Endodermal cell (in vitro differentiated cells): Measurements from ENCODE around the gene RBFOX1. TPM values are rescaled to one million over a fixed set of nuclear protein-coding genes. Genes with fewer than 3 reads are reported as not detected.

Source experiments
- DNase-seq: peaks from one replicate; pipeline ENCODE4 v3.0.0-alpha.2; 2017
- H3K27ac ChIP-seq: 2 replicates; pipeline ENCODE4 v1.5.1; 2013; ENCODE audit warnings: mild to moderate bottlenecking, low read depth, low read length, moderate library complexity
- H3K27me3 ChIP-seq: 2 replicates; pipeline ENCODE4 v1.6.1; 2013; ENCODE audit warnings: mild to moderate bottlenecking, low read length, moderate library complexity; ENCODE audit not compliant: insufficient read depth, control insufficient read depth, poor library complexity, severe bottlenecking
- H3K36me3 ChIP-seq: 2 replicates; pipeline ENCODE4 v1.7.0; 2013; ENCODE audit warnings: mild to moderate bottlenecking, low read length, moderate library complexity; ENCODE audit not compliant: control insufficient read depth, insufficient read depth
- H3K4me1 ChIP-seq: one replicate; pipeline ENCODE4 v1.7.0; 2013; ENCODE audit warnings: low read length; ENCODE audit not compliant: control insufficient read depth, insufficient read depth
- H3K4me3 ChIP-seq: 2 replicates; pipeline ENCODE4 v1.5.1; 2013; ENCODE audit warnings: mild to moderate bottlenecking, low read length, moderate library complexity
- H3K9ac ChIP-seq: 2 replicates; pipeline ENCODE4 v1.6.1; 2013; ENCODE audit warnings: mild to moderate bottlenecking, low read length, moderate library complexity; ENCODE audit not compliant: poor library complexity, severe bottlenecking; ENCODE audit errors: extremely low read depth
- H3K9me3 ChIP-seq: 2 replicates; pipeline ENCODE4 v1.6.1; 2013; ENCODE audit warnings: mild to moderate bottlenecking, low read length, moderate library complexity; ENCODE audit not compliant: control insufficient read depth
- H3K27ac Mint-ChIP-seq: 2 replicates; pipeline ENCODE4 v1.8.0; 2020; ENCODE audit warnings: mixed read lengths
- H3K27me3 Mint-ChIP-seq: 2 replicates; pipeline ENCODE4 v1.8.0; 2021; ENCODE audit warnings: mild to moderate bottlenecking, mixed read lengths; ENCODE audit not compliant: insufficient read depth
- H3K36me3 Mint-ChIP-seq: 2 replicates; pipeline ENCODE4 v1.8.0; 2020; ENCODE audit warnings: low read depth, mixed read lengths
- H3K4me1 Mint-ChIP-seq: 2 replicates; pipeline ENCODE4 v1.8.0; 2020; ENCODE audit warnings: mixed read lengths
- H3K4me3 Mint-ChIP-seq: 2 replicates; pipeline ENCODE4 v1.8.0; 2020; ENCODE audit warnings: mild to moderate bottlenecking, moderate library complexity, mixed read lengths
- H3K9me3 Mint-ChIP-seq: 2 replicates; pipeline ENCODE4 v1.8.0; 2020; ENCODE audit warnings: mild to moderate bottlenecking, mixed read lengths
- CTCF ChIP-seq: fragments of 200-600 bp; sonication (generic); conservative IDR thresholded peaks from 2 replicates; pipeline ENCODE4 v1.5.0; 2021; ENCODE audit warnings: antibody characterized with exemption, mild to moderate bottlenecking
- WGBS, 2 experiments: methylation state at CpG; one replicate each; pipeline versions ENCODE4 v1.1.5 to v1.1.7; 2013; ENCODE audit warnings: missing lambda C conversion rate in 2 of 2, mixed read lengths in 1 of 2; ENCODE audit not compliant: insufficient coverage in 1 of 2, insufficient read length in 1 of 2; 5-methylcytosine and 5-hydroxymethylcytosine counted together
- total RNA-seq, 2 donors: library from RNA; stranded (reverse); fragmentation: NEBNext Ultra II Directional in 1 of 2; extraction: Animal tissue kit (Norgen Biotek cat#: 25700) in 1 of 2; gene quantifications; 2 replicates in 1 of 2; 3 replicates in 1 of 2; pipeline ENCODE4 v1.2.1, GENCODE V29; 2021

Gene RBFOX1
- total RNA-seq, 2 donors from 2014 or later, result 2.6 to 2.7 TPM

- Histone ChIP-seq H3K4me3 (no peak overlapping the region), H3K27ac (no peak overlapping the region), H3K27me3 (no peaks in the 10 kb centered on the region), H3K9me3 (no peaks in the 10 kb centered on the region), H3K4me1 (no peaks in the 10 kb centered on the region), H3K36me3 (no peaks in the 10 kb centered on the region), H3K9ac (no peak overlapping the region)
- H3K9me3 Mint-ChIP-seq, result no peaks in the 10 kb centered on the region
- no peak overlapping the region for H3K4me3 Mint-ChIP-seq
- 83 to 90% methylated on average over 3 to 7 of the region's 8 CpGs for WGBS, 2 experiments
- no peak for TF ChIP-seq CTCF
- no peak overlapping the region for H3K27ac Mint-ChIP-seq
- H3K36me3 Mint-ChIP-seq, result no peaks in the 10 kb centered on the region
- H3K27me3 Mint-ChIP-seq, result peaks cover 2% of the 10 kb centered on the region
- peaks cover 19% of the 10 kb centered on the region for H3K4me1 Mint-ChIP-seq
- no peak for DNase-seq
These were observed 34.6 kb downstream of the RBFOX1 start for GRCh38 chr16:7366993-7367880.

DNA sequence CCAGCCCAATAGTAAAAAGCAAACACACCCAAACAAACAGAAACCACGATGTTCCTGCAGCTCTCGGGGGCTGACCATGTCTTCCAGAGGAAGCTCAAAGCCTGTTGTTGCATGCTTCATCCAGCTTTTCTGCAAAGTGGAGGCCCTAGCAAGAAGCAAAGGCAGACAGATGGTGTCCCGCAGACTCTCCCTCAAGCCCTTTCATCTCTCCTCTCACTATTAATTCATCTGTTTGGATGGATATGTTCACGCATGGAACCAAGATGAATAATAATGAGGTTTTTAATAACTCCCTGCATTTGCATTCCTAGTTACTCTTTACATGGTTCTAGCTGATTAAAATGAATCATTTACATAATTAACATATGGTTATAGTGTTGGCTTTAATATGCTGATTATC, 36.6 kb downstream of the RBFOX1 start:
- H3K9me3 ChIP-seq, result no peaks in the 10 kb centered on the region
- H3K4me3 Mint-ChIP-seq, result no peak overlapping the region
- H3K36me3 Mint-ChIP-seq, result no peaks in the 10 kb centered on the region
- H3K27ac ChIP-seq, result no peak overlapping the region
- no peak overlapping the region for H3K4me3 ChIP-seq
- H3K9me3 Mint-ChIP-seq, result no peaks in the 10 kb centered on the region
- DNase-seq, result no peak
- H3K4me1 ChIP-seq, result no peaks in the 10 kb centered on the region
- H3K4me1 Mint-ChIP-seq, result peaks cover 15% of the 10 kb centered on the region
- H3K27me3 Mint-ChIP-seq, result peaks cover 3% of the 10 kb centered on the region
- no peaks in the 10 kb centered on the region for H3K27me3 ChIP-seq
- H3K36me3 ChIP-seq, result no peaks in the 10 kb centered on the region
- no peak for TF ChIP-seq CTCF
- WGBS, 2 experiments, result 80 to 82% methylated on average over 1 to 3 of the region's 4 CpGs
- no peak overlapping the region for H3K9ac ChIP-seq
- H3K27ac Mint-ChIP-seq, result no peak overlapping the region

DNA sequence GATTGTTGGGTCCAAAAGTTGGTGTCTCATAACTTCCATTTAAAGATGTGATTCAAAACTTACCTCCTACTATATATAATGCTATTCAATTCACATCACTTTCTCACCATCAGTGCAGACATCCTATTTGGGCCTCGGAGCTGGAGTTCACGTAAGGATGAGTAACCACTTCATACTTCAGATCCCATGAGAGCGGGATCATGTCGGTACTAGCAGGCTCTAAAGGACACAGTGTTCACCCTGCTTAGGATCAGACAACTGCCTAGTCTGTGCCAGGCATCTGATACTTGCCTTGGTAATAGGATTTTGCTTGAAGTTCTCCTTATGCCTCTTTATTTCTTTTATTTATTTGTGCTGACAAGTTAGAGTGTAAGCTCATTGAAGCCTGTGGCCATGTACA, 39.5 kb downstream of the RBFOX1 start:
- peaks cover 20% of the 10 kb centered on the region for H3K4me1 Mint-ChIP-seq
- H3K9me3 ChIP-seq, result no peaks in the 10 kb centered on the region
- H3K9ac ChIP-seq, result no peak overlapping the region
- TF ChIP-seq CTCF, result no peak
- H3K27me3 ChIP-seq, result no peaks in the 10 kb centered on the region
- WGBS, 2 experiments, result 88 to 90% methylated on average over 4 of the region's 4 CpGs
- H3K27ac Mint-ChIP-seq, result no peak overlapping the region
- H3K36me3 ChIP-seq, result no peaks in the 10 kb centered on the region
- no peak for DNase-seq
- H3K4me1 ChIP-seq, result no peaks in the 10 kb centered on the region
- no peak overlapping the region for H3K4me3 ChIP-seq
- no peaks in the 10 kb centered on the region for H3K9me3 Mint-ChIP-seq
- no peaks in the 10 kb centered on the region for H3K36me3 Mint-ChIP-seq
- no peak overlapping the region for H3K27ac ChIP-seq
- peaks cover 1% of the 10 kb centered on the region for H3K27me3 Mint-ChIP-seq
- H3K4me3 Mint-ChIP-seq, result no peak overlapping the region
